Kidney epithelial cell (primary cell): ENCODE data around the gene ZNF383. TPM values are rescaled to one million over a fixed set of nuclear protein-coding genes. Genes with fewer than 3 reads are reported as not detected.
"Not testable (repeated sequence)": the region's sequence is repeated elsewhere in the genome, so short reads cannot be mapped to it uniquely, and the experiment has no call there.

Experiments
- DNase-seq: peaks from one replicate; pipeline ENCODE4 v3.0.0-alpha.2; 2010; ENCODE audit warnings: low read depth
- H3K27me3 ChIP-seq: 2 replicates; pipeline ENCODE4 v1.6.0; 2011; ENCODE audit warnings: low read length; ENCODE audit not compliant: control insufficient read depth, insufficient read depth
- H3K36me3 ChIP-seq: 2 replicates; pipeline ENCODE4 v1.5.1; 2011; ENCODE audit warnings: low read length; ENCODE audit not compliant: control insufficient read depth, insufficient read depth
- H3K4me3 ChIP-seq: 2 replicates; pipeline ENCODE4 v1.5.1; 2011; ENCODE audit warnings: low read depth, mild to moderate bottlenecking, control low read depth, low read length
- CTCF ChIP-seq: IDR thresholded peaks from 2 replicates; pipeline ENCODE4 v1.5.1; 2011; ENCODE audit warnings: mild to moderate bottlenecking, moderate library complexity, low read length, control low read depth, inconsistent platforms; ENCODE audit not compliant: insufficient read depth, poor library complexity, severe bottlenecking
- total RNA-seq: library from RNA; depleted of rRNA; stranded (reverse); fragments of >200 nt; gene quantifications from 2 replicates; pipeline ENCODE4 v1.2.3, GENCODE V29; 2015

ZNF383 gene
- total RNA-seq, 1 donor from 2014 or later, result 9.1 TPM

GRCh38 chr19:37251308-37252229, 33.6 kb downstream of the ZNF383 start:
- DNase-seq, result peak; percentile 87
- TF ChIP-seq CTCF, result no peak
- peak overlapping the region; percentile 71 for H3K4me3 ChIP-seq
- no peaks in the 10 kb centered on the region for H3K36me3 ChIP-seq
- no peaks in the 10 kb centered on the region for H3K27me3 ChIP-seq

GRCh38 chr19:37263028-37263427, 45.0 kb downstream of the ZNF383 start:
- not testable (repeated sequence) for DNase-seq, H3K4me3 ChIP-seq, H3K27me3 ChIP-seq, H3K36me3 ChIP-seq

- H3K36me3 ChIP-seq, DNase-seq, H3K4me3 ChIP-seq, H3K27me3 ChIP-seq: not testable (repeated sequence)
Observed at GRCh38 chr19:37267005-37267404, 49.0 kb downstream of the ZNF383 start.

GRCh38 chr19:37267755-37268154, 49.7 kb downstream of the ZNF383 start:
- H3K4me3 ChIP-seq, H3K27me3 ChIP-seq, DNase-seq, H3K36me3 ChIP-seq: not testable (repeated sequence)

GRCh38 chr19:37280656-37281055, 62.6 kb downstream of the ZNF383 start:
- H3K4me3 ChIP-seq, H3K36me3 ChIP-seq, H3K27me3 ChIP-seq, DNase-seq: not testable (repeated sequence)

GRCh38 chr19:37284020-37284419, 66.0 kb downstream of the ZNF383 start:
- not testable (repeated sequence) for H3K36me3 ChIP-seq, H3K27me3 ChIP-seq, H3K4me3 ChIP-seq, DNase-seq

- not testable (repeated sequence) for H3K4me3 ChIP-seq, H3K27me3 ChIP-seq, DNase-seq, H3K36me3 ChIP-seq
Observed at GRCh38 chr19:37289229-37289628, 71.2 kb downstream of the ZNF383 start.

- H3K4me3 ChIP-seq, H3K27me3 ChIP-seq, DNase-seq, H3K36me3 ChIP-seq: not testable (repeated sequence)
Observed at GRCh38 chr19:37292998-37293939, 75.3 kb downstream of the ZNF383 start.

GRCh38 chr19:37294246-37294645, 76.2 kb downstream of the ZNF383 start:
- not testable (repeated sequence) for H3K4me3 ChIP-seq, DNase-seq, H3K27me3 ChIP-seq, H3K36me3 ChIP-seq

Other genes with a start within 250 kb of the ZNF383 start
- gene ZNF420, start 139.8 kb upstream of the ZNF383 start, total RNA-seq, result 5.8 and 9.1 TPM in 2 replicates
- gene ZNF585A, start 45.5 kb upstream of the ZNF383 start, total RNA-seq, result 14.0 and 15.5 TPM in 2 replicates
- 16.4 and 21.2 TPM in 2 replicates for gene ZNF585B, start 7.7 kb upstream of the ZNF383 start, total RNA-seq
- gene ZNF527, start 152.9 kb downstream of the ZNF383 start, total RNA-seq, result 2.8 and 3.4 TPM in 2 replicates
- 4.7 and 5.0 TPM in 2 replicates for gene ZNF569, start 249.2 kb downstream of the ZNF383 start, total RNA-seq